Neutrophil (primary cell): ENCODE data around the gene PHKB.

Experiments used
- H3K27ac ChIP-seq: fragments of 200-600 bp; sonication (generic); 2 replicates; pipeline ENCODE4 v1.5.1; 2016; ENCODE audit warnings: mild to moderate bottlenecking, moderate library complexity
- H3K27me3 ChIP-seq: fragments of 200-600 bp; sonication (generic); 2 replicates; pipeline ENCODE4 v1.6.0; 2016; ENCODE audit warnings: mild to moderate bottlenecking
- H3K36me3 ChIP-seq: fragments of 200-600 bp; sonication (generic); 2 replicates; pipeline ENCODE4 v1.5.1; 2017
- H3K4me1 ChIP-seq, 2 experiments: fragments of 200-600 bp in 1 of 2; sonication (generic) in 1 of 2; 1 replicate in 1 of 2; 2 replicates in 1 of 2; pipeline versions ENCODE4 v1.5.1 to v1.6.1; 2013 to 2016; ENCODE audit warnings: low read depth in 1 of 2, low read length in 1 of 2, mild to moderate bottlenecking in 1 of 2, moderate library complexity in 1 of 2; ENCODE audit not compliant: control insufficient read depth in 1 of 2, insufficient read depth in 1 of 2
- H3K4me3 ChIP-seq, 2 experiments: fragments of 200-600 bp in 1 of 2; sonication (generic) in 1 of 2; 1 replicate in 1 of 2; 2 replicates in 1 of 2; pipeline ENCODE4 v1.5.1; 2013 to 2016; ENCODE audit warnings: low read depth in 1 of 2, low read length in 1 of 2, mild to moderate bottlenecking in 1 of 2, moderate library complexity in 1 of 2
- H3K9me3 ChIP-seq: fragments of 200-600 bp; sonication (generic); 2 replicates; pipeline ENCODE4 v1.5.1; 2016
- TF ChIP-seq, protein P1 (sequence below): fragments of 200-600 bp; sonication (generic); IDR thresholded peaks from 2 replicates; pipeline ENCODE4 v1.5.1; 2016; ENCODE audit warnings: antibody characterized with exemption

The PHKB gene

GRCh38 chr16:47713225-47713595 is 252.1 kb downstream of the PHKB start:
- Histone ChIP-seq H3K27me3 (peaks cover 6% of the 10 kb centered on the region), H3K4me3 (no peak overlapping the region), H3K27ac (no peak overlapping the region), H3K36me3 (no peaks in the 10 kb centered on the region), H3K4me1 (no peaks in the 10 kb centered on the region), H3K9me3 (no peaks in the 10 kb centered on the region)
- TF ChIP-seq, protein P1, sequence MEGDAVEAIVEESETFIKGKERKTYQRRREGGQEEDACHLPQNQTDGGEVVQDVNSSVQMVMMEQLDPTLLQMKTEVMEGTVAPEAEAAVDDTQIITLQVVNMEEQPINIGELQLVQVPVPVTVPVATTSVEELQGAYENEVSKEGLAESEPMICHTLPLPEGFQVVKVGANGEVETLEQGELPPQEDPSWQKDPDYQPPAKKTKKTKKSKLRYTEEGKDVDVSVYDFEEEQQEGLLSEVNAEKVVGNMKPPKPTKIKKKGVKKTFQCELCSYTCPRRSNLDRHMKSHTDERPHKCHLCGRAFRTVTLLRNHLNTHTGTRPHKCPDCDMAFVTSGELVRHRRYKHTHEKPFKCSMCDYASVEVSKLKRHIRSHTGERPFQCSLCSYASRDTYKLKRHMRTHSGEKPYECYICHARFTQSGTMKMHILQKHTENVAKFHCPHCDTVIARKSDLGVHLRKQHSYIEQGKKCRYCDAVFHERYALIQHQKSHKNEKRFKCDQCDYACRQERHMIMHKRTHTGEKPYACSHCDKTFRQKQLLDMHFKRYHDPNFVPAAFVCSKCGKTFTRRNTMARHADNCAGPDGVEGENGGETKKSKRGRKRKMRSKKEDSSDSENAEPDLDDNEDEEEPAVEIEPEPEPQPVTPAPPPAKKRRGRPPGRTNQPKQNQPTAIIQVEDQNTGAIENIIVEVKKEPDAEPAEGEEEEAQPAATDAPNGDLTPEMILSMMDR, result no peak

DNA sequence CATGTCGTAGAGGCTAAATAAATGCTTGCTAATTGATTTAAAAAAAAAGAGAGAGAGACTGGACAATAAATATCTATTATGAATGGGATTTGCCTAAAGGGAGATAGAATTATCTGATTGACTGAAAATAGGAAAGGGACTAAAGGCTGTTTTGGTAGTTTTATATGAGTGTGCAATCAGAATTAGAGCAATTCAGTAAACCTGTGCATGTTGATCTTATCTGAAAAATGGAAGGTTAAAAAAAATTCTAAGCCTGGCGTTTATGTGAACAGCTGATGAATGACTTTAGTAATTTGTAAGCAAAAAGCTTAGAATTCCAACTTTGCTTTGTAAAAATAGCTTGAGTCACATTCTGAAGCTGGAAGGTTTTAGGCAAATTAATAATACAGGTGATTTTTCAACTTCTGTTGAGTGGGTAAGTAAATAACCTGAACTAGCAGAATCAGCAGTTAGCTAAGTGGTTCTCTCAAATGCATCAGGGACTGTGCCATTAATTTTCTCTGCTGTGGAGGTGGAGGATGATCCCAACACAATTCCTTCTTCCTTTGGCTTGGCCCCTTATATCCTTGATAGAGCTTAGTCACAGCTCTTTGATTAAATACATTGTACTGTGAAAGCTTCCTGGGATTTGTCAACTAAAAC is 254.4 kb downstream of the PHKB start:
- TF ChIP-seq, protein P1, result no peak
- Histone ChIP-seq H3K27ac (no peak overlapping the region), H3K27me3 (peaks cover 6% of the 10 kb centered on the region), H3K4me3 (no peak overlapping the region), H3K4me1 (no peaks in the 10 kb centered on the region), H3K36me3 (no peaks in the 10 kb centered on the region), H3K9me3 (no peaks in the 10 kb centered on the region)

DNA sequence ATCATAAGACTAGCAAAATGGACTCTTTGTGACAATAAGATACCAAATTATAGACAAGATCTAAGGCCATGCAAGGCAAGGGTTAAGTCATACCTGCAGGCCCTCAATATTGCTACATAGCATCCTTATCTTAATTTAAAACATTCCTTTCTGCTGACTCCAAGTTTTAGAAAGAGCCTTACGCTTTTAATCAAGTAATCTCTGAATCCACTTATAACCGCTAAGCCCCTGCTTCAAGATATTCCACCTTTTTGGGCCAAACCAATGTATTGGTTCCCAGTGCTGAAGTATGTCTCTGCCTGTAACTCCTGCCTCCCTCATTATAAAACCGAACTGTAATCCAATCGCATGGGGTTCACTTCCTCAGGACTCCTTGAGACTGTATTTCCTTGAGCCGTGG is 255.4 kb downstream of the PHKB start:
- Histone ChIP-seq H3K4me1 (no peaks in the 10 kb centered on the region), H3K27me3 (peaks cover 6% of the 10 kb centered on the region), H3K36me3 (no peaks in the 10 kb centered on the region), H3K9me3 (no peaks in the 10 kb centered on the region), H3K27ac (no peak overlapping the region), H3K4me3 (no peak overlapping the region)
- TF ChIP-seq, protein P1, result no peak

- H3K27ac ChIP-seq, result no peak overlapping the region
- no peaks in the 10 kb centered on the region for H3K4me1 ChIP-seq
- H3K4me3 ChIP-seq, result no peak overlapping the region
- H3K27me3 ChIP-seq, result peaks cover 6% of the 10 kb centered on the region
- TF ChIP-seq, protein P1, result no peak
- H3K36me3 ChIP-seq, result no peaks in the 10 kb centered on the region
- H3K9me3 ChIP-seq, result no peaks in the 10 kb centered on the region
Observed at GRCh38 chr16:47719713-47720112, 258.6 kb downstream of the PHKB start.

DNA sequence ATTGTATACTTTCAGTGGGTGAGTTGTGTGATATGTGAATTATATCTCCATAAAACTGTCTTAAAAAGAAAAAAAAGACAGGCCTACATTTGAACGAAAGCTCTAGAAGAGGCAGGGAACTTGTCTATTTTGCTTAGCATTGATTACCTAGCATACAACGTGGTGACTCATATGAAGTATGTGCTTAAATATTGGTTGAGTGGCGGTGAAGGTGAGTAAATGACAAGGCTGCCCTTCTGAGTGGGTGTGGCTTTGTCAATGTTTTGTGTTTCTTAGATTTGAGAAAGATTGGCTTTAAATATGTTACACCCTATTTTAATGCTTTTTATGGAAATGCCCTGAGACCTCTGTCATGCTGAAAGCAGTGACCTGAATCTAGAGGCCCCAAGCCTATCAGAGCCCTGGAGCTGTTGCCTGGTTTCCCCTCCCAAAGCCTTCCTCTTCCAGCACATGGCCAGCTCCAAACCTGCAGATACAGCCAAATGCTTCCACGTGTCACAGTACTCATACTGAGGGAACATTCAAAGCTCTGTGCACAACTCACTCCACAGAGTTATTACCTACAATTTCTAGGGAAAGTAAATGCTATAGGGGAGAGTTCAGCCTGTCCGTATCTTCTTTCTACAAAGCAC is 260.0 kb downstream of the PHKB start:
- no peaks in the 10 kb centered on the region for H3K27me3 ChIP-seq
- no peaks in the 10 kb centered on the region for H3K4me1 ChIP-seq
- no peak overlapping the region for H3K27ac ChIP-seq
- no peaks in the 10 kb centered on the region for H3K9me3 ChIP-seq
- no peak overlapping the region for H3K4me3 ChIP-seq
- H3K36me3 ChIP-seq, result no peaks in the 10 kb centered on the region
- TF ChIP-seq, protein P1, result no peak
